GM19455 (cell line): ENCODE results near the gene CANX.

Experiments
- ATAC-seq: cut with Tn5 transposase; IDR thresholded peaks from one replicate; pipeline ENCODE4 v1.9.1; 2021; ENCODE audit not compliant: unreplicated experiment

The CANX gene

DNA sequence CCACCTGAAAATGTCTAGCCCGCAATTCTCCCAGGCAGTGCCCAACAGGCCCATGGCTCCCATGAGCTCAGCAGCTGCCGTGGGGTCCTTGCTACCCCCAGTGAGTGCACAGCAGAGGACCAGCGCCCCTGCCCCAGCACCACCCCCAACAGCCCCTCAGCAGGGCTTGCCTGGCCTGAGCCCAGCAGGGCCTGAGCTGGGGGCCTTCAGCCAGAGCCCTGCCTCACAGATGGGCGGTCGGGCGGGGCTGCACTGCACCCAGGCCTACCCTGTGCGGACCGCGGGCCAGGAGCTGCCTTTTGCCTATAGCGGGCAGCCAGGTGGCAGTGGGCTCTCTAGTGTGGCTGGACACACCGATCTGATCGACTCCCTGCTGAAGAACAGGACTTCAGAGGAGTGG is 75.7 kb downstream of the CANX start:
- ATAC-seq: no peak

DNA sequence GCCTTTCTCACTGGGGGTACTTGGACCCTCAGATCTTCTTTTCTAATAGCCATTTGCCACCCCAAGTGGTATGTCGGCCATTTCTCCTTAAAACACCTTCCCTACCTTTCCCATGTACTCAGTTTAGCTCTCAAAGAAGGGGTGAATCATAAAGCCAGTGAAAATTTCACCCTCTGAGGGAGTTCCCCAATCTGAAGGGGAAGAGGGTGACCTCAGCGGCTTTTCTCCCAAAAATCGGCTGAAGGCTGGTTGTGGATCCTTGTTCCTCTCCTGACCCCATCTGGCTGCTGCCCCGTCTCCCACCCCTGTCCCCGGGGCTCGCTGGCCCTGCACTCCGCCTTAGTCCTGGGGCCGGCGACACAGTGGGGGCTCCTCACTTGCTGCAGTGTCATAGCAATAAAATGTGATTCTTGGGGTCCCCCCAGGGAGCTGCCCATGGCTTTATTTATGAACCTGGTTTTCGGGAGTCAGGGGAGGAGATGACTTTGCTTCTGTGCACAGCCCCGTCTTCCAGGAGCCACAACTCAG is 77.7 kb downstream of the CANX start:
- ATAC-seq: no peak

DNA sequence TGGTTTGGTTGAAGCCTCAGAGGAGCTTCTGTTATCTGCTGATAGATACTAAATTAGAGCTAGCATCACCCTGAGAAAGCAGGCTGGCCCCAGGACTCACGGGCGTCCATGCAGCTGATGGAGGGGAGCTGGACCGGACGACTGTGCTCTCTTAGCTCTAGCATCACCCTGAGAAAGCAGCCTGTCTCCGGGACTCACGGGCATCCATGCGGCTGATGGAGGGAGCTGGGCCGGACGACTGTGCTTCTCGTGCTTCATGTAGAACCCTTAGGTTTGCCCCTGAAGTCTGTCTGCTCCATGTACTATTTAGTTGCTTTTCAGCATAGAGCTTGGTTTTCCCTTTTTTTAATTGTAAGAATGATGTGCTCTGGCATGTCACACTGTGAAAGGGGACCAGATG is 78.7 kb downstream of the CANX start:
- ATAC-seq: no peak

DNA sequence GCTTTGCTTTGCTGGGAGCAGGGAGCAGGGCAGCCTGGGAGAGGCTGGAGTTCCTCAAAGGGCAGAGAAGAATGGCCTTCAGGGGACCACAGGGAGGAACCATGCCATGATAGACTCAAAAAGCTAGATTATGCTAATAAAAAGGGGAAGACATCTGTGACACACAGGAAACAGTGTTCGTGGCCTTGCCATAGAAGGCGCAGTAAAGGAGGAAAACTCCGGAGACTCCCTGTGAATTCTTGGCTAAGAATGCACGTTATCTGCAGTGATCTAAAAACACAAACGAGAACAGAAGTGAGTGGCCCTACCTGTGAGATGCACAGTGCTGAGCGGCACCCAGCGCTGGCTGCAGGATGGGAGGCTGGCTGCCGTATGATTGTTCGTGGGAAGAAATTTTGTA is 79.1 kb downstream of the CANX start:
- no peak for ATAC-seq

DNA sequence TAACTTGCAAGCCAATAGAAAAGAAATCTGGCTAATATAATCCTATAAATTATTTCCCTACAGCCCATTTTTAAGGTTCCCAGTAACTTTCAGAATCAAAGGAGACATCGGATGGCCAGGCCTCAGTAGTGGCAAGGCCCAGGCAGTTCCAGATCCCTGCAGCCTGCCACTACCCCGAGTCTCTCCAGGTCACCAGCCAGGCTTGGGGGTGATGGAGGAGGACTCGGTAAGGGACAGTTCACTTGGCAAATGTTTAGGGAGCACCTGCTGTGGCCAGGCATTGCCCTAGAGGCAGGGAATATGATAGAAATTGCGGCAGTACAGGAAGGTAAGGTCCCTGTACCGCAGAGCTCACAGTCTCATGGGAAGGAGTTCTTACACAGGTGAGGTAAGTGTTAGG is 79.8 kb downstream of the CANX start:
- no peak for ATAC-seq

DNA sequence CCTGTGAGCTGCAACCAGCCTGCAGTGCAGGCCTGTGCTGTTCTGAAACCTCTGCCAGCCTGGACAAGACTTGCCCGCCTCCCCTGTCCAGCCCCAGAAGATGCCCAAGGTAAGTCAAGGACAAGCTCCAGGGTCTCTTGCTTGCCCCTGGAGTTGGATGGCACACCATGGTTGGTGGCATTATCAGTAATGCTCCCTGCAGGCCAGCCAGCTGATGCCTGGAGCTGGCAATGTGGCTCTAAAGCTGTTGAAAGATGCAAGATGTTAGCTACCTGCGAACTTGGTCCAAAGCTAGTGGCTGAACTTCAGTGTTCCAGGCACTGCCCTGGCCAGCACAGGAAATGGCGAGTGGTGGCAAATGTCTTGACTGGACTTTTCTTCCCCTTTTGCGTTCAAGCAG is 81.1 kb downstream of the CANX start:
- ATAC-seq: no peak

DNA sequence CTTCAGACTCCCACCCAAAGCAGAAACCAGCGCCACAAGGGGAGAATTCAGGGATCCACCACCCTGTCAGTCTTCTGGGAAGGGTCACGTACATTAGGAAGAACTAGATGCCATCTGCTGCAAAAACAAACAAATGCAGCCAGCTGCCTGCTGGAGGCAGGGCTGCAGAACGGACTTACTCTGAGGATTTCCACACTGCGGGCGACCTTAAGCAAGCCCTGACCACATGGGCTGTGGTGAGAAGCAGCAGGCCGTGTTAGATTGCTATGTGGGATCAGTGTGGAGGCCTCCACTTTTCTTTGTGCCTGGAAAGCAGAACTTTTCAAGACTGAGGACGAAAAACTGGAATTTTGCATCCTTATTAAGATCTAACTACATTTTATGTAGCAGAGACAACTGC is 81.6 kb downstream of the CANX start:
- ATAC-seq: no peak
